ENCODE data around the gene ID1.
"Not testable (repeated sequence)": the region's sequence is repeated elsewhere in the genome, so short reads cannot be mapped to it uniquely, and the experiment has no call there.

Gene ID1

GRCh38 chr20:31573555-31574321 lies 31.4 kb upstream of the ID1 start:
- no peak for DNase-seq (ENCODE audit: low read depth in 2 of 2)

GRCh38 chr20:31574986-31575385 lies 30.1 kb upstream of the ID1 start:
- DNase-seq (ENCODE audit: low read depth in 2 of 2): not testable (repeated sequence)

- DNase-seq (ENCODE audit: low read depth in 2 of 2): no peak
Measured at GRCh38 chr20:31576751-31577150, 28.3 kb upstream of the ID1 start.

GRCh38 chr20:31577194-31577593 lies 27.9 kb upstream of the ID1 start:
- DNase-seq (ENCODE audit: low read depth in 2 of 2): no peak

GRCh38 chr20:31578448-31579138 lies 26.5 kb upstream of the ID1 start:
- no peak for DNase-seq (ENCODE audit: low read depth in 2 of 2)

- DNase-seq (ENCODE audit: low read depth in 2 of 2): no peak
Measured at GRCh38 chr20:31579245-31579644, 25.8 kb upstream of the ID1 start.

GRCh38 chr20:31579941-31580651 lies 25.0 kb upstream of the ID1 start:
- not testable (repeated sequence) for DNase-seq (ENCODE audit: low read depth in 2 of 2)

- no peak for DNase-seq (ENCODE audit: low read depth in 2 of 2)
Measured at GRCh38 chr20:31580706-31581105, 24.4 kb upstream of the ID1 start.

GRCh38 chr20:31581391-31581790 lies 23.7 kb upstream of the ID1 start:
- no peak for DNase-seq (ENCODE audit: low read depth in 2 of 2)

- DNase-seq (ENCODE audit: low read depth in 2 of 2): no peak
Measured at GRCh38 chr20:31587545-31588389, 17.3 kb upstream of the ID1 start.

GRCh38 chr20:31590717-31591225 lies 14.3 kb upstream of the ID1 start:
- DNase-seq (ENCODE audit: low read depth in 2 of 2): no peak

- DNase-seq (ENCODE audit: low read depth in 2 of 2): no peak
Measured at GRCh38 chr20:31593221-31594001, 11.7 kb upstream of the ID1 start.

GRCh38 chr20:31594002-31594557 lies 11.0 kb upstream of the ID1 start:
- no peak for DNase-seq (ENCODE audit: low read depth in 2 of 2)

GRCh38 chr20:31594558-31595379 lies 10.3 kb upstream of the ID1 start:
- DNase-seq (ENCODE audit: low read depth in 2 of 2): no peak

GRCh38 chr20:31595380-31595653 lies 9.8 kb upstream of the ID1 start:
- no peak for DNase-seq (ENCODE audit: low read depth in 2 of 2)

GRCh38 chr20:31595654-31596411 lies 9.3 kb upstream of the ID1 start:
- DNase-seq (ENCODE audit: low read depth in 2 of 2): no peak

GRCh38 chr20:31596412-31596715 lies 8.7 kb upstream of the ID1 start:
- DNase-seq (ENCODE audit: low read depth in 2 of 2): not testable (repeated sequence)

GRCh38 chr20:31596831-31597480 lies 8.1 kb upstream of the ID1 start:
- no peak for DNase-seq (ENCODE audit: low read depth in 2 of 2)

GRCh38 chr20:31597481-31597855 lies 7.6 kb upstream of the ID1 start:
- DNase-seq (ENCODE audit: low read depth in 2 of 2): no peak
